Mesothelial cell of epicardium (in vitro differentiated cells): ENCODE measurements around the gene ZSCAN23. TPM values are rescaled to one million over a fixed set of nuclear protein-coding genes. Genes with fewer than 3 reads are reported as not detected.

Experiments used
- DNase-seq, 2 experiments: peaks; one replicate each; pipeline ENCODE4 v3.0.0; 2021; ENCODE audit warnings: low spot score in 2 of 2; ENCODE audit not compliant: unreplicated experiment in 2 of 2
- H3K27ac Mint-ChIP-seq: 2 replicates; pipeline ENCODE4 v1.8.0; 2021; ENCODE audit warnings: mixed read lengths
- H3K27me3 Mint-ChIP-seq: 2 replicates; pipeline ENCODE4 v1.8.0; 2021; ENCODE audit warnings: low read depth, mixed read lengths
- H3K36me3 Mint-ChIP-seq: 2 replicates; pipeline ENCODE4 v1.8.0; 2021; ENCODE audit warnings: mixed read lengths
- H3K4me1 Mint-ChIP-seq: 2 replicates; pipeline ENCODE4 v1.8.0; 2021; ENCODE audit warnings: mixed read lengths
- H3K4me3 Mint-ChIP-seq: 2 replicates; pipeline ENCODE4 v1.8.0; 2021; ENCODE audit warnings: mild to moderate bottlenecking, moderate library complexity, mixed read lengths
- H3K9me3 Mint-ChIP-seq: 2 replicates; pipeline ENCODE4 v1.8.0; 2021; ENCODE audit warnings: mixed read lengths
- total RNA-seq: library from RNA; stranded (reverse); gene quantifications from 3 replicates; pipeline ENCODE4 v1.2.1, GENCODE V29; 2021
- TF ChIP-seq, protein P1 (sequence below): fragments of 200-600 bp; sonication (generic); IDR thresholded peaks from one replicate; pipeline ENCODE4 v1.5.0; 2021; ENCODE audit warnings: antibody characterized with exemption; ENCODE audit not compliant: unreplicated experiment

The ZSCAN23 gene
- total RNA-seq, 1 donor from 2014 or later: 13.9 TPM

DNA sequence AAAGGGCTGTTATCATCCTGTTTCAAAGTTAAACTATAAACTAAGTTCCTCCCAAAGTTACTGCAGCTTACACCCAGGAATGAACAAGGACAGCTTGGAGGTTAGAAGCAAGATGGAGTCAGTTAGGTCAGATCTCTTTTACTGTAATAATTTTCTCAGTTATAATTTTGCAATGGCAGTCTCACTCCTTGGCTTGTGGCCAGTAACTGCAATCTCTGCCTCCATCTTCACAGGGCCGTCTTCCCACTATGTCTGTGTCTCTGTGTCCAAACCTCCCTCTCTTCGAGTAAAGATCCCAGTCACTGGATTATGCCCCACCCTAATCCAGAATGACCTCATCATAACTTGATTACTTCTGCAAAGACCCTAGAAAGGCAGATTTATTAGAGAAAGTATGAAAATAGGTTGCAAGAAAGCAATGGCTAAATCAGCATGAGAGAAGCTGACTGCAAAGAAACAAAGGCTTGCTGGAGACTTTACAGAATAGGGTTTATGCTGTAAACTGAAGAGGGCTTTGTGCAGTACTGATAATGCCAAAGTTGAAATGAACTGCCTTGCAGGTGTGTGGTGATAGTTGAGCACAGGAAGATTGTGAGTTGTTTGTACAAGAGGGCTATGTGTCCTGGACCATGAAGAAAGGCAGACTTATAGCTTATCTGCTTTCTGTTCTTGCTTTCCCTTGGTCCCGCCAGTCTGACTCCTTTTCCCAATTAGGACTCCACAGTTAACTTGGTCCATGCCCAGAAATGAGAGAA, 43.9 kb upstream of the ZSCAN23 start:
- Mint-ChIP-seq H3K36me3 (peaks cover 4% of the 10 kb centered on the region), H3K9me3 (peaks cover 5% of the 10 kb centered on the region), H3K27ac (no peak overlapping the region), H3K4me3 (no peak overlapping the region), H3K27me3 (peaks cover 13% of the 10 kb centered on the region), H3K4me1 (peaks cover 20% of the 10 kb centered on the region)
- TF ChIP-seq, protein P1, sequence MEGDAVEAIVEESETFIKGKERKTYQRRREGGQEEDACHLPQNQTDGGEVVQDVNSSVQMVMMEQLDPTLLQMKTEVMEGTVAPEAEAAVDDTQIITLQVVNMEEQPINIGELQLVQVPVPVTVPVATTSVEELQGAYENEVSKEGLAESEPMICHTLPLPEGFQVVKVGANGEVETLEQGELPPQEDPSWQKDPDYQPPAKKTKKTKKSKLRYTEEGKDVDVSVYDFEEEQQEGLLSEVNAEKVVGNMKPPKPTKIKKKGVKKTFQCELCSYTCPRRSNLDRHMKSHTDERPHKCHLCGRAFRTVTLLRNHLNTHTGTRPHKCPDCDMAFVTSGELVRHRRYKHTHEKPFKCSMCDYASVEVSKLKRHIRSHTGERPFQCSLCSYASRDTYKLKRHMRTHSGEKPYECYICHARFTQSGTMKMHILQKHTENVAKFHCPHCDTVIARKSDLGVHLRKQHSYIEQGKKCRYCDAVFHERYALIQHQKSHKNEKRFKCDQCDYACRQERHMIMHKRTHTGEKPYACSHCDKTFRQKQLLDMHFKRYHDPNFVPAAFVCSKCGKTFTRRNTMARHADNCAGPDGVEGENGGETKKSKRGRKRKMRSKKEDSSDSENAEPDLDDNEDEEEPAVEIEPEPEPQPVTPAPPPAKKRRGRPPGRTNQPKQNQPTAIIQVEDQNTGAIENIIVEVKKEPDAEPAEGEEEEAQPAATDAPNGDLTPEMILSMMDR: no peak
- DNase-seq: no peak

DNA sequence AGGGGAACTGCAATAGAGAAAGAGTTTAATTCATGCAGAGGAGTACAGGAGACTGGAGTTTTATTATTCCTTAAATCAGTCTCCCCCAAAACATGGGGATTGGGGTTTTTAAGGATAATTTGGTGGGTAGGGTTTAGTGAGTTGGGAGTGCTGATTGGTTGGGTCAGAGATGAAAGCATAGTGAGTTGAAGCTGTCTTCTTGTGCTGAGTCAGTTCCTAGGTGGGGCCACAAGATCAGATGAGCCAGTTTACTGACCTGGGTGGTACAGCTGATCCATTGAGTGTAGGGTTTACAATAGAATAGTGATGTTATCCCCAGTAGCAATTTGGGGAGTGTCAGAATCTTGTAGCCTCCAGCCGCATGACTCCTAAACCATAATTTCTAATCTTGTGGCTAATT, 43.2 kb upstream of the ZSCAN23 start:
- peaks cover 4% of the 10 kb centered on the region for H3K36me3 Mint-ChIP-seq
- peaks cover 19% of the 10 kb centered on the region for H3K27me3 Mint-ChIP-seq
- no peak overlapping the region for H3K27ac Mint-ChIP-seq
- H3K4me3 Mint-ChIP-seq: no peak overlapping the region
- peaks cover 5% of the 10 kb centered on the region for H3K9me3 Mint-ChIP-seq
- peaks cover 14% of the 10 kb centered on the region for H3K4me1 Mint-ChIP-seq
- TF ChIP-seq, protein P1: no peak
- no peak for DNase-seq

DNA sequence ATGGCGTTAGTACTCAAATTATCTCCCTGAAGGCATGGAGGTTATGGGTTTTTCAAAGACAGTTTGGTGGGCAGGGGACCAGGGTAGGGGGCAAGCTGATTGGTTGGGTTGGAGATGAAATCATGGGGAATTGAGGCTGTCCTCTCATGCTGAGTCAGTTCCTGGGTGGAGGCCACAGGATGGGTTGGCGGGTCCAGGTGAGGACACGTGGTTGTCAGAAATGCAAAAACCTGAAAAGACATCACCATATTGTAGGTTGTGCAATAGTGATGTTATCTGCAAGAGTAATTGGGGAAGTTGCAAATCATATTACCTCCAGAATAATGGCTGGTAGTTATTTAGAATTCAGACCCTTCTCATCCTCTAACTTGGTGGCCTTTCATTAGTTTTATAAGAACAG, 42.2 kb upstream of the ZSCAN23 start:
- Mint-ChIP-seq H3K27me3 (peaks cover 30% of the 10 kb centered on the region), H3K9me3 (peaks cover 5% of the 10 kb centered on the region), H3K36me3 (peaks cover 4% of the 10 kb centered on the region), H3K4me3 (no peak overlapping the region), H3K27ac (no peak overlapping the region), H3K4me1 (peaks cover 7% of the 10 kb centered on the region)
- DNase-seq: no peak
- TF ChIP-seq, protein P1: no peak

- no peak for DNase-seq
- Mint-ChIP-seq H3K9me3 (peaks cover 4% of the 10 kb centered on the region), H3K36me3 (peaks cover 3% of the 10 kb centered on the region), H3K4me3 (no peak overlapping the region), H3K4me1 (no peaks in the 10 kb centered on the region), H3K27ac (no peak overlapping the region), H3K27me3 (peaks cover 70% of the 10 kb centered on the region)
- TF ChIP-seq, protein P1: no peak
These were observed 37.1 kb upstream of the ZSCAN23 start for GRCh38 chr6:28480253-28480932.

DNA sequence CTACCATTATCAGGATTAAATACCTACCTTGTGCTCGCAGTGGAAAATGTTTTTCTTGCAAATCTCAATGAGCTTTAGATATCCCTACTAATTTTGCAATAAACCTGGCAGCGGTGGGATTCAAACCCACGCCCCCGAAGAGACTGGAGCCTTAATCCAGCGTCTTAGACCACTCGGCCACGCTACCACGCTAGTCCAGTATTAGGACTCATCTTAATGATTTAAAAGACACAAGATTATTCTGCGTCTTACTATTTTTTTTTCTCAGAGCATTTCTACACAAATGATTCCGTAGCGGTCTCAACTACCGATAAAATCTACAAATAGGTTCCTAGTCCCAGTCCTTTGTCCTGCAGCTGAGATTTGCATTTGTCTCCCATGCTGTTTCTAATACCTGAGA, 35.2 kb upstream of the ZSCAN23 start:
- Mint-ChIP-seq H3K27ac (no peak overlapping the region), H3K4me3 (no peak overlapping the region), H3K27me3 (peaks cover 77% of the 10 kb centered on the region), H3K36me3 (no peaks in the 10 kb centered on the region), H3K9me3 (no peaks in the 10 kb centered on the region), H3K4me1 (peaks cover 5% of the 10 kb centered on the region)
- DNase-seq: no peak
- TF ChIP-seq, protein P1: no peak
